Activated B cell treated with CpG ODN at 0.5 μM for 24 hours (primary cell): ENCODE measurements around the gene LONP1. TPM values are rescaled to one million over a fixed set of nuclear protein-coding genes. Genes with fewer than 3 reads are reported as not detected.

Source experiments
- ATAC-seq: fragments of 200-7000 bp; cut with Tn5 transposase; one replicate; pipeline ENCODE4 v1.10.0; 2021; ENCODE audit warnings: low read depth, mild to moderate bottlenecking, moderate library complexity
- CTCF ChIA-PET: fragments of 350-600 bp; sonication (Branson Sonifier 250); formaldehyde crosslinking; loops from one replicate; lab custom pipeline; 2021; ENCODE audit warnings: antibody characterized with exemption; lab: Charles Lee
- POLR2A ChIA-PET: fragments of 350-600 bp; sonication (Branson Sonifier 250); formaldehyde crosslinking; loops from one replicate; lab custom pipeline; 2021; ENCODE audit warnings: antibody characterized with exemption; lab: Charles Lee
- DNase-seq: peaks from one replicate; pipeline ENCODE4 v3.0.0; 2022
- H3K27ac Mint-ChIP-seq: one replicate; pipeline ENCODE4 v1.8.0; 2020; ENCODE audit warnings: mixed read lengths
- H3K27me3 Mint-ChIP-seq: one replicate; pipeline ENCODE4 v1.8.0; 2021; ENCODE audit warnings: mixed read lengths
- H3K36me3 Mint-ChIP-seq: one replicate; pipeline ENCODE4 v1.8.0; 2021; ENCODE audit warnings: low read depth, mixed read lengths
- H3K4me1 Mint-ChIP-seq: one replicate; pipeline ENCODE4 v1.8.0; 2021; ENCODE audit warnings: mixed read lengths
- H3K4me3 Mint-ChIP-seq: one replicate; pipeline ENCODE4 v1.8.0; 2020; ENCODE audit warnings: mild to moderate bottlenecking, mixed read lengths
- H3K9me3 Mint-ChIP-seq: one replicate; pipeline ENCODE4 v1.8.0; 2020; ENCODE audit warnings: mixed read lengths
- CTCF ChIP-seq: fragments of 200-600 bp; IDR thresholded peaks from one replicate; pipeline ENCODE4 v1.8.0; 2022; ENCODE audit warnings: antibody characterized with exemption, mild to moderate bottlenecking
- intact Hi-C: fragments of 100-400 bp; cut with micrococcal nuclease; formaldehyde crosslinking; loops from one replicate; pipeline ENCODE4 v1.15.1; 2024
- total RNA-seq: library from RNA; stranded (reverse); gene quantifications from 2 replicates; pipeline ENCODE4 v1.2.3, GENCODE V29; 2022

Gene LONP1
- total RNA-seq, 1 donor from 2014 or later, result 72.9 TPM

- Mint-ChIP-seq H3K27ac (no peak overlapping the region), H3K36me3 (peaks cover 91% of the 10 kb centered on the region), H3K27me3 (no peaks in the 10 kb centered on the region), H3K4me3 (no peak overlapping the region), H3K4me1 (no peaks in the 10 kb centered on the region), H3K9me3 (no peaks in the 10 kb centered on the region)
- intact Hi-C loops, result no loop called here
- no peak for DNase-seq
- no peak for TF ChIP-seq CTCF
- POLR2A ChIA-PET, result no interaction called here
- no peak for ATAC-seq
- CTCF ChIA-PET, result no interaction called here
Measured at GRCh38 chr19:5655412-5655811, 64.5 kb downstream of the LONP1 start.

GRCh38 chr19:5654931-5655330 is 65.0 kb downstream of the LONP1 start:
- intact Hi-C loops, result no loop called here
- POLR2A ChIA-PET, result no interaction called here
- no peak for TF ChIP-seq CTCF
- H3K4me1 Mint-ChIP-seq, result no peaks in the 10 kb centered on the region
- CTCF ChIA-PET, result no interaction called here
- H3K36me3 Mint-ChIP-seq, result peaks cover 91% of the 10 kb centered on the region
- DNase-seq, result no peak
- no peak overlapping the region for H3K4me3 Mint-ChIP-seq
- H3K9me3 Mint-ChIP-seq, result no peaks in the 10 kb centered on the region
- no peaks in the 10 kb centered on the region for H3K27me3 Mint-ChIP-seq
- ATAC-seq, result no peak
- no peak overlapping the region for H3K27ac Mint-ChIP-seq

GRCh38 chr19:5652261-5652660 is 67.7 kb downstream of the LONP1 start:
- no peak for ATAC-seq
- no peak overlapping the region for H3K27ac Mint-ChIP-seq
- H3K4me3 Mint-ChIP-seq, result no peak overlapping the region
- no peak for TF ChIP-seq CTCF
- CTCF ChIA-PET, result no interaction called here
- H3K27me3 Mint-ChIP-seq, result no peaks in the 10 kb centered on the region
- H3K4me1 Mint-ChIP-seq, result no peaks in the 10 kb centered on the region
- no peaks in the 10 kb centered on the region for H3K9me3 Mint-ChIP-seq
- DNase-seq, result no peak
- peaks cover 88% of the 10 kb centered on the region for H3K36me3 Mint-ChIP-seq
- intact Hi-C loops, result no loop called here
- POLR2A ChIA-PET, result no interaction called here

GRCh38 chr19:5651361-5651760 is 68.6 kb downstream of the LONP1 start:
- no peak overlapping the region for H3K27ac Mint-ChIP-seq
- H3K4me3 Mint-ChIP-seq, result no peak overlapping the region
- intact Hi-C loops, result no loop called here
- POLR2A ChIA-PET, result interaction anchor here (1.3 kb wide), 1 partner anchor 29 kb away, joined by 3 read pairs; the partner anchor contains the start of genes SAFB and SAFB2
- CTCF ChIA-PET, result no interaction called here
- no peaks in the 10 kb centered on the region for H3K27me3 Mint-ChIP-seq
- no peaks in the 10 kb centered on the region for H3K9me3 Mint-ChIP-seq
- DNase-seq, result no peak
- TF ChIP-seq CTCF, result no peak
- H3K36me3 Mint-ChIP-seq, result peaks cover 91% of the 10 kb centered on the region
- no peak for ATAC-seq
- no peaks in the 10 kb centered on the region for H3K4me1 Mint-ChIP-seq

- intact Hi-C loops, result no loop called here
- no peak for ATAC-seq
- peaks cover 94% of the 10 kb centered on the region for H3K36me3 Mint-ChIP-seq
- no peaks in the 10 kb centered on the region for H3K4me1 Mint-ChIP-seq
- no peak for TF ChIP-seq CTCF
- no peaks in the 10 kb centered on the region for H3K9me3 Mint-ChIP-seq
- ChIA-PET CTCF (no interaction called here), POLR2A (no interaction called here)
- H3K27me3 Mint-ChIP-seq, result no peaks in the 10 kb centered on the region
- no peak overlapping the region for H3K27ac Mint-ChIP-seq
- DNase-seq, result no peak
- no peak overlapping the region for H3K4me3 Mint-ChIP-seq
Measured at GRCh38 chr19:5648464-5648863, 71.5 kb downstream of the LONP1 start.
